ENCODE data around the gene INPP5D.

Gene INPP5D

DNA sequence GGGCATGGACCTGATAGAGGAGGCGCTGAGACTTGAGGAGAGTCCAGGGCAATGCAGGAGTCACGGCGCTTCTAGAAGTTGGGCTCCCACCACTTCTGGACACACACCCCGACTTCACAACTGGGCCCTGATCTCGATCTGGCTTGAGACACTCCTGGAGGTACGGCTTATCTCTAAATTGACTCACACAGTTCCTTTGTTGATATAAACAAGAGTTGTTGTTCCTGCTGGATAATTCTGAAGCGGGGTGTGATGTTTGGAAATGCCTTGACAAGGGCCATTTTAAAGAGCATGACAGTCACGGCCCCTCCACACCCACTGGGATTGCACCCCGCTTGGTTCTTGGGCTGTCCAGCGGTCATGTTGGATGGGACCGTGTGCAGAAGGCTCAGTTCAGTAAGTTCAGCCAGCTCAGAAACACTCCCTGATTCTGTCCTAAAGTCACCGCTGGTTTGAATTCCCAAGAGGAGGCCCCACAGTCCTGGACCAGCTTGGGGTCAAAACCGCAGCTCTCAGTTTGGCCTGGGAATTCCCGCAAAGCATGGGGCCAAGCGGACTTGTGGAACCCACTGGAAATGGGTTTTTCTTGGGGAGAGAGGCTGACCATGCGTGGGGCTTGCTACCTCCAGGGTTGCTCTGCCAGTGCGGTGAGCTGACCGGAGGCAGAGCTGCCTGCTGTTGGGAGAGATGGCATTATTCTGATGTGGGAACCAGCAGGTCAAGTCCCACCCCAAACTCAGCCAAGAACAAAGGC is 37.0 kb upstream of the INPP5D start:
- in situ Hi-C loops (cut with MboI; ENCODE audit: low sequenced_read_pairs, unreplicated experiment), result no loop called here
- no peak for DNase-seq (ENCODE audit: low spot score)
- TF ChIP-seq, protein P1, sequence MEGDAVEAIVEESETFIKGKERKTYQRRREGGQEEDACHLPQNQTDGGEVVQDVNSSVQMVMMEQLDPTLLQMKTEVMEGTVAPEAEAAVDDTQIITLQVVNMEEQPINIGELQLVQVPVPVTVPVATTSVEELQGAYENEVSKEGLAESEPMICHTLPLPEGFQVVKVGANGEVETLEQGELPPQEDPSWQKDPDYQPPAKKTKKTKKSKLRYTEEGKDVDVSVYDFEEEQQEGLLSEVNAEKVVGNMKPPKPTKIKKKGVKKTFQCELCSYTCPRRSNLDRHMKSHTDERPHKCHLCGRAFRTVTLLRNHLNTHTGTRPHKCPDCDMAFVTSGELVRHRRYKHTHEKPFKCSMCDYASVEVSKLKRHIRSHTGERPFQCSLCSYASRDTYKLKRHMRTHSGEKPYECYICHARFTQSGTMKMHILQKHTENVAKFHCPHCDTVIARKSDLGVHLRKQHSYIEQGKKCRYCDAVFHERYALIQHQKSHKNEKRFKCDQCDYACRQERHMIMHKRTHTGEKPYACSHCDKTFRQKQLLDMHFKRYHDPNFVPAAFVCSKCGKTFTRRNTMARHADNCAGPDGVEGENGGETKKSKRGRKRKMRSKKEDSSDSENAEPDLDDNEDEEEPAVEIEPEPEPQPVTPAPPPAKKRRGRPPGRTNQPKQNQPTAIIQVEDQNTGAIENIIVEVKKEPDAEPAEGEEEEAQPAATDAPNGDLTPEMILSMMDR (IDR thresholded peaks at IDR 0.05; ENCODE audit: borderline replicate concordance, control extremely low read depth, extremely low read depth, insufficient read depth, missing control alignments), result no peak

DNA sequence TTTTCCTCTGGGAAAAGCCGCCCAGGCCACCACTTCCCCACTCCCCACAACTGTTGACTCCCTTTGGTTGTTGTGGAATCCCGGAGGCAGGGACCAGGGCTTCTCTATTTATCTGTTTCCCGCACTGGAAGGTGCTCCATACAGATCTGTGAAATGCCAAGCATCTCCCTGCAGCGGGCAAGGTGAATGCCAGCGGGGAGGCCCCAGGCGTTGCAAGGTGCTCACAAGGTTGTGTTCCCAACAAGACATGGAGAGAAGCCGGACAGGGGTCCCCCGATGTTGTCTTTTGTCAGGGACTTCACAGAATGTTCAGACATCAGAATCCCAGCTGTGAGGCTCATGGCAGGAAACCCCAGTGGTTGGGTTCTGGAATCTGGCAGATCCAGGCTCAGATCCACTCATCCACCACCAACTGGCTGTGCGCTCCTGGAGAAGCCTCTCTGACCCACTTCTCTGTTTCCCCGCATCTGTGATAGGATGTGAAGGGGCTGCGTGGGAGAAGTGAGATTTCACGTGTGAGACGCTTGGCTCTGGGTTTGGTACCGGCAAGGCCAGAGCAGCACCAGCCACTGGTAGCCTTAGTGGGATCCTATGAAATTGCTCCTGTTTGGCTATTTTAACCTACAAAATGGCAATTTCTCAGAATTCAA is 36.3 kb upstream of the INPP5D start:
- no peak for DNase-seq (ENCODE audit: low spot score)
- in situ Hi-C loops (cut with MboI; ENCODE audit: low sequenced_read_pairs, unreplicated experiment), result no loop called here
- TF ChIP-seq, protein P1 (IDR thresholded peaks at IDR 0.05; ENCODE audit: borderline replicate concordance, control extremely low read depth, extremely low read depth, insufficient read depth, missing control alignments), result no peak

DNA sequence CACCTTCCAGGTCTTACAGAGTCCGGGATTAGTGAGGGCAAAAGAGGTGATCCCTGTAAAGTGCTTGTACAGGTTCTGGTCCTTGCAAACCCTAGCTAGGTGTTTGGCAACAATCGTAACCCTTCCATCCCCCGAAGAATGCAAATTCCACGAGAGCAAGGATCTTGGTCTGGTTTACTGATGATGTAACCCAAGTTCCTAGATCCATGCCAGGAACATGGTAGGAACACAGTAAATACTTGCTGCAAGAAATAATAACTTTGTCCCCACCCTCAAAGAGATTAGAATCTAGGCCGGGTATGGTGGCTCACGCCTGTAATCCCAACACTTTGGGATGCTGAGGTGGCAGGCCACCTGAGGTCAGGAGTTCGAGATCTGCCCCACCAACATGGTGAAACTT is 34.4 kb upstream of the INPP5D start:
- in situ Hi-C loops (cut with MboI; ENCODE audit: low sequenced_read_pairs, unreplicated experiment), result loop anchor here (25.0 kb wide), 1 partner anchor 413 kb away; no protein-coding TSS in a partner anchor
- TF ChIP-seq, protein P1 (IDR thresholded peaks at IDR 0.05; ENCODE audit: borderline replicate concordance, control extremely low read depth, extremely low read depth, insufficient read depth, missing control alignments), result no peak
- no peak for DNase-seq (ENCODE audit: low spot score)

DNA sequence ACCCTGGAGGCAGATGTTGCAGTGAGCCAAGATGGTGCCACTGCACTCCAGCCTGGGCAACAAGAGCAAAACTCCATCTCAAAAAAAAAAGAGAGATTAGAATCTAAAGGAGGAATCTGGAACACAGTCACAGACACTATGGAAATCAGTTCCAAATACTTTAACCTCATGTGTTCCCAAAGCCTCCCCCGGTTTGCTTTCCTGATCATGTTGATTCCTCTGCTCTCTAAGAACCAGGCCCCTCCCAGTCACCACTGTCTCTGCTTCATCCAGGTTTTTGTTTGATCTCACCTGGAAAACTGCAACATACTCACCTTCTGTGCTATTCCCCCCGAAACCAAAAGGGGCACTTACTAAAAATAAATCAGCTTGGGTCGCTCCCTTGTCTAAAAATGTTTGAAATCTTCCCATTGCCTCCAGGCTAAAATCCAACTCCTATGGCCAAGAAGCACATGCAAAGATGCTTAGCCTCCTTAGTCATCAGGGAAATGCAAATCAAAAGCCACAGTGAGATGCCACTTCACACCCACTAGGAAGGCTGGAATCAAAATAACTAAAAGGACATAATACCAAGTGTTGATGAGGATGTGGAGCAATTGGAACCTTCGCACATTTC is 33.8 kb upstream of the INPP5D start:
- TF ChIP-seq, protein P1 (IDR thresholded peaks at IDR 0.05; ENCODE audit: borderline replicate concordance, control extremely low read depth, extremely low read depth, insufficient read depth, missing control alignments), result no peak
- DNase-seq (ENCODE audit: low spot score), result no peak
- in situ Hi-C loops (cut with MboI; ENCODE audit: low sequenced_read_pairs, unreplicated experiment), result loop anchor here (25.0 kb wide), 1 partner anchor 414 kb away; no protein-coding TSS in a partner anchor

DNA sequence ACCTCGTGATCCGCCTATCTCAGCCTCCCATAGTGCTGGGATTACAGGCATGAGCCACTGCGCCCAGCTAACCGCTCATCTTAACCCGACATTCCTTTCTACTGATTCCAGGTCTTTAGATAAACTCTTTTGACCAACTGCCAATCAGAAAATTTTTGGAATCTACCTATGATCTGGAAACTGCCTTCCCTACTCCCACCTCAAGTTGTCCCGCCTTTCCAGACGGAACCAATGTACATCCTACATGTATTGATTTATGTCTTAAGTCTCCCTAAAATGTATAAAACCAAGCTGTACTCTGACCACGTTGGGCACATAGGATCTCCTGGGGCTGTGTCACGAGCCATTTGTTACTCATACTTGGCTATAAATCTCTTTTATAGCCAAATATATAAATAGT is 30.8 kb upstream of the INPP5D start:
- in situ Hi-C loops (cut with MboI; ENCODE audit: low sequenced_read_pairs, unreplicated experiment), result loop anchor here (25.0 kb wide), 1 partner anchor 417 kb away; no protein-coding TSS in a partner anchor
- DNase-seq (ENCODE audit: low spot score), result no peak
- TF ChIP-seq, protein P1 (IDR thresholded peaks at IDR 0.05; ENCODE audit: borderline replicate concordance, control extremely low read depth, extremely low read depth, insufficient read depth, missing control alignments), result no peak

Measured in GM13976 (cell line).